NB4 (cell line): ENCODE data around the gene ARSB.

ENCODE experiments used
- DNase-seq: peaks from one replicate; pipeline ENCODE4 v3.0.0; 2010; ENCODE audit warnings: low read depth
- H3K4me3 ChIP-seq: one replicate; pipeline ENCODE4 v1.5.1; 2011; ENCODE audit warnings: mild to moderate bottlenecking, low read depth, low read length, moderate library complexity
- CTCF ChIP-seq: IDR thresholded peaks from one replicate; pipeline ENCODE4 v1.5.1; 2012; ENCODE audit warnings: low read depth, low read length
- MAX ChIP-seq: IDR thresholded peaks from 2 replicates; pipeline ENCODE4 v1.6.1; 2011; ENCODE audit warnings: low read depth, low read length
- MYC ChIP-seq: IDR thresholded peaks from 2 replicates; pipeline ENCODE4 v1.6.1; 2011; ENCODE audit warnings: low read depth, low read length
- POLR2A ChIP-seq: IDR thresholded peaks from 2 replicates; pipeline ENCODE4 v1.6.1; 2011; ENCODE audit warnings: mild to moderate bottlenecking; ENCODE audit not compliant: insufficient read length; ENCODE audit errors: extremely low read depth

ARSB gene

DNA sequence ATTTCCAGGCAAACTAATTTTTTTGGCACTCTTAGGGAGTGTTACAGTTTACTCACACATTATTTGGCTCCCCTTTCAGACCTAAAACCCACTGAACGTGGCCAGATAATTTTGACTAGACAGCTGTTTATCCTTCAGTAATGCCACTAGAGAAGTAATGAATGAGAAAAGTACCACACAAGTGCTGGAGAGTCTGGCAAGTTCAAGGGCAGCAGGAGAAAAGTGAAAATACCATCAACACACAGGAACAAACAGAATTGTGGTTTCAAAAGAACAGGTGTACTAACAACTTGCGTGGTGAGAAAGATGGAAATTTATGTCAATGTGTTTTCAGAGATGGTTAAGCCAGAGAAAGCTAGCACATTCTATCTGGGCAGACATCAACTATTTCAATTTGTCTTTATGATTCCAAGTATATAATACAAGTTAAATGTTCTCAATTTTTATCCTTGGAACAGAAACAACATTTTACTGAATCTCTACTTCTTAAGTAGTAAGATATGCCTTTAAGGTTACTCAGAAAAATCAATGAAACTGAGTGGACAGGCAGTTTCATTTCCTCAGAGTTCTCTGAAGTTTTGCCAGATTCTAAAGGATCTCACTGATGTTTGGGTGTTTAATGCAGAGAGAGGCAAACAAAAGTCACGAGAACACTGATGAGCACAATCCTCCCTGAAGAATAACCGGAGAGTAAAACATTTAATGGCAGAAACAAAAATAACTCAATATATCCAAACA lies 91.0 kb downstream of the ARSB start:
- no peak for DNase-seq
- no peak for TF ChIP-seq POLR2A
- TF ChIP-seq MYC, result no peak
- no peak for TF ChIP-seq MAX
- TF ChIP-seq CTCF, result no peak
- H3K4me3 ChIP-seq, result no peak overlapping the region

DNA sequence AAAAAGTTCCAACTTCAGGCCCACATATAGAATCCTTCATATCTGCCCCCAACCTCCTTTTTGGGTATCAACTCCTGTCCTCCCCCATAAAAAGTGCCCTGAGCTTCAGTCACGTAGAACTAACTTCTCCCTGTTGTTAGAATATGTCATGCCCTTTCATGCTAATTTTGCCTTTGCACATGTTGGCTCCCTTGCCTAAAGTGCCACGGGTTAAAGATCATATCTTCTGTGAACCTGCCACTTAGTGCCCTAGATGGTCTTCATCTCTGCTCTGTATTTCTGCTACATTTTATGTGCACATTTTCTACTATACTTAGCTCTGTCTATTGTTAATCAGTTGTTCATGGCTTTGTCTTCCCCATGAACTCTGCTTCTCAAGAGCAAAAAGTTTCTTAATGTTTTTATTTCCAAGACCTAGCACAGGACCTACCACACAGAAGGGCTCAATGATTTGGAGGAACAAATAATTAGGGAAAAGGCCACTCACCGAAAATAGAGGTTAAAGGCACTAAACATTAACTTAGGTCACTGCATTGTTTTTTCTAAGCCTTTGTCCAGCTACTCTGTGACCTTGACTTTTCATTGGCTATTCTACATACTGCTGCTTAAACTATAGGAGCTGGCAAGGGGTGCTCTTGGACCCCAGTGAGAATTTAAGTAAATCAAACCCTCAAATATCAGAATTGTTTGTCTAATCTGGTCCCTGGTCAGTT lies 94.3 kb downstream of the ARSB start:
- H3K4me3 ChIP-seq, result no peak overlapping the region
- no peak for DNase-seq
- TF ChIP-seq MAX (no peak), POLR2A (no peak), MYC (no peak), CTCF (no peak)

DNA sequence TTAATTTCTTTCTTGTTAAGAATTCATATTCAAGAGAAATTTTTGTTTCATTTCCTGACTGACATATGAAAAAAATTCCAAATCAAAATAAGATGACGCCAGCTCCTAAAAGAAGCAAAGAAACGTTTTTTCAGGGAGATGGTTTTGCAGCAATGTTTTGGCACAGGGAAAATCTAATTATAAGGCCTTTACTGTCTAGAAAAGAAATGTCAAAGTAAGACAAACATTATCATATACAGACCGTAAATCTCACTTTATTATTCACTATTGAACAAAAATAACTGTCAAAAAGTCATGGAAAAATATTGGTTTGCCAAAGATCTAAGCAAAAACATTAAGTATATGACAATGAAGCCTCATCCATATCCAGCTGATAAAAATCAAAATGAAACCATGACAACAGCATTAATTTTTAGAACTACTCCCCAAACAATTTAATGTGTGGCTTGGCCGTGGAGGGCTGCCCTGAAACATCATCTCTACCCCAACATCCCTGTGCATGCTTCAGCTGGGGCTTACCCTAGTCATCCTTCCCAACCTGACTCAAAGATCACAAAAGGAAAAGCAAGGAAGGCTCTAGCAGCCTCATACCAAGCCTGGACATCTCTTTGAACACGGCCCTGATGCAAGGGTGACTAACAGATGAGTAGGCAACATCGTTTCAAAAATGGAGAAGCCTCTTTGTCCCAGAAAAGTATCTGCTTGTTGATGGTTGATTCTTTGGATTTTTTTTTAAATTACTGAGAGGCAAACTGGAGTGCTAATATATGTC lies 95.6 kb downstream of the ARSB start:
- DNase-seq, result no peak
- no peak overlapping the region for H3K4me3 ChIP-seq
- no peak for TF ChIP-seq MAX
- TF ChIP-seq MYC, result no peak
- no peak for TF ChIP-seq CTCF
- no peak for TF ChIP-seq POLR2A

GRCh38 chr5:78888580-78889368 lies 96.3 kb downstream of the ARSB start:
- TF ChIP-seq CTCF (no peak), MAX (no peak), MYC (no peak), POLR2A (no peak)
- H3K4me3 ChIP-seq, result no peak overlapping the region
- DNase-seq, result peak; percentile 14

GRCh38 chr5:78887384-78888118 lies 97.6 kb downstream of the ARSB start:
- no peak overlapping the region for H3K4me3 ChIP-seq
- peak; percentile 75 for DNase-seq
- TF ChIP-seq POLR2A (no peak), MAX (no peak), CTCF (peak; percentile 8)
